NCI-H226 (cell line): ENCODE results near the gene AZI2.

Source experiments
- DNase-seq: peaks from one replicate; pipeline ENCODE4 v3.0.0-alpha.2; 2015

Gene AZI2

DNA sequence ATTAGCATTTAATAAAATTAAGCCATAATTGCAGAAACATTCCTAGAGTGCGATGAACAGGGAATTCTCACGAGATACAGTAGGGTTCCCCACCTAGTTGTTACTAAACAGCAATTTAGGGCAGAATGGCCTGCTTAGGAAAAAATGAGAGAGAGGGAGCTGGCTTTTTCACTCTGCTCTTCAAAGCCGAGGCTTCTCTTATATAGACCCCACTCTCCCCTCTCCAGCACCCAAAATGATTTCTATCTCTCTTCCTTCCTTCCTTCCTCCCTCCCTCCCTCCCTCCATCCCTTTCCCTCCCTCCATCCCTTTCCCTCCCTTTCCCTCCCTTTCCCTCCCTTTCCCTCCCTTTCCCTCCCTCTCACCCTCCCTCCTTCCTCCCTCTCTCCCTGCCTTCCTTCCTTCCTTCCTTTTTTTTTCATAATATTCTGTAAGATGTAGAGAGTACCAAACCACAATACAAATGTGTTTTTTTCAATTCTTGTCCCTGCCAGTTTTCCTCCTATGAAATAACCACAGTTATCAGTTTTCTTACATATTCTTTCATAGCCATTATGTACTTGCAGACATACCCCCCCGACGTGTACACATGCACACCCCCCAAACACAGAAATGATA, 48.2 kb downstream of the AZI2 start:
- no peak for DNase-seq

DNA sequence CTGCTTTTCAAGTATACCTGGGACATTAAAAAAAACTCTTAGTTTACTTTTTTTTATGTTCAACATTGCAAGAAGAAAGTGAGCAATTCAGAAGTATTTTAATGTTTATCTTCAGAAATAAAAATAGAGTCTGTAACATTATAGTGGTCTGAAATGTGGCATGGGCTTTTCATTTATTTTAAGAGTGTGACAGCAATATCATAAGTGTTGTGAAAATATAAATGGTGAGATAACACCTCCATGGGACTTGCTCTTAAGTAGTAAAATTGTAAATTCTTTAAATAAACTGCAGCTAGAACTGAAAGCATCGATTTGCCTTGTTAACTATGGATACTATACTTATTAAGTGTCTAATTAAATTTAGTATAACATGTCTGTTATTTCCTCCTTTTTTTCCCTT, 48.9 kb downstream of the AZI2 start:
- DNase-seq: no peak

DNA sequence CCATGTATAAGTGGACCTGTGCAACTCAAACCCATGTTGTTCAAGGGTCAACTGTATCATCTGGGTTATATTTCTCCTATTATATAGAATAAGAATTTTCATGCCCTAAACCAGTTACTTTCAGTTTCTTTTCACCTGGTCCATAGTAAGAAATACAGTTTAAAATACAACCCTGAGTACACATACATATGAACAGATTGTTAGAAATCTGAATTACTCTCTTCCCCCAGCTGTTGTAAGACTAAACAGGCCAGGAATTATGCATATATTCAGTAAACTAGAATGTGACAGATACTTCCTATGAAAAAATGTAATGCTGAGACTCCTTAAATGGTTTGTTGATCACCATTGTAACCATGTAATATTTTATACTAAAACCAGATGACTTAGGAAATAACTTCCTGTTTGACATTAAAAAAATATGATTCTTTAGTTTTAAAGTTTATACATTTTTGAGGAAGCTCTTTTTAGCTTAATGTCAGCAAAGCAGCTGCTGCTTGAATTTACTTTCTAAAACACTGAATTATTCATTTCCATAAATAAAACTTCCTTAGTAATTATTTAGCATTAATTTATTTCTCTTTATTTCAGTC, 52.6 kb downstream of the AZI2 start:
- DNase-seq: no peak

DNA sequence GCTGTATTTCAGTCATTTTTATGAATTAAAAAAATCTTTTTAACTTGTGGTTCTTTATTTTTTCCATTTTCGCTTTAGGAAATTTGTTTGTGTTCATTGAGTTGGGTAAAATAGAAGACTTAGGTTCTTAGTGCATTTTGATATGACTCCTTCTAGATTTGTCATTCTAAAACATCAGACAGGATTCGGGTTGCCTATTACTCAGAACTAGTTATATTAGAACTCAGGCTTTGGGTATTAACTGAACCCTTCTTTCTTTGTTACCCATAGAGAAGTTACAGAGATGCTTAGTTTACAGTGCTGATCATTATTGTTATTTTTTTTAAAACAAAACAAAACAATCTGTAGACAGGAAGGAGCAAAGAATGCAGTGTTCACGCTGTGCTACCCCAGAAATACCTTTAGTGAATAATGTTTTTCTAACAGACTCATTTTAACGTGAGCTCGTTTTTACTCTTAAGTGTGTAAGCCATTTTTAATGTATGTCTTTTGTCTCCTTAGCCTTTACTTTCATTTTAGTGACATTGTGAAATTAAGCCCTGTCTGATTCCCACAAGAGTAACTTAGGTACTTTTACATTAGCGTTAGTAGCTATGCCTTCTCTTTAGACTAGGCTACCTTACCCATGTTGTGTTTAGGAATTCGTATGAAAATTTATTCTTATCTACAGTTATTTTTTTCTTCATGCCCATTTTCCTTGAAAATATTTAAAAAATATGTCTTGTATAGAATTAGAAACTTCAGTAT, 53.8 kb downstream of the AZI2 start:
- DNase-seq: no peak

DNA sequence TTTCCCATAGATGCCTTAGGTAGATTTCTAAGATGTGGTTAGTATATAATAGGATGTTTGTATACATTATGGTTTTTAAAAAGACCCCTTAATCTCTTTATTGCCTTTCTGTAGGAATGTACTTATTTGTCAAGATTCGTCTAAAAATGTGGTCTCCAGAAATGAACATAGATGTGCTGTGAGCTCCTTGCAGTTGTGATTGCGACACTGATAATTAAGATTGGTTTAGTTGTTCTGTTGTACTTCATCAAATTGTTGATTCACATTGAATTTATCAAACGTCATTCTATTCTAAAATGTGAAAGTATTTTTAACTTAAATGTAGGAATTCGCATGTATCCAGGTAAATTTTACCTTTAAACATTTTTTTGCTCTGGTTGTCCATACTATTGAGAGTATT, 56.0 kb downstream of the AZI2 start:
- no peak for DNase-seq

DNA sequence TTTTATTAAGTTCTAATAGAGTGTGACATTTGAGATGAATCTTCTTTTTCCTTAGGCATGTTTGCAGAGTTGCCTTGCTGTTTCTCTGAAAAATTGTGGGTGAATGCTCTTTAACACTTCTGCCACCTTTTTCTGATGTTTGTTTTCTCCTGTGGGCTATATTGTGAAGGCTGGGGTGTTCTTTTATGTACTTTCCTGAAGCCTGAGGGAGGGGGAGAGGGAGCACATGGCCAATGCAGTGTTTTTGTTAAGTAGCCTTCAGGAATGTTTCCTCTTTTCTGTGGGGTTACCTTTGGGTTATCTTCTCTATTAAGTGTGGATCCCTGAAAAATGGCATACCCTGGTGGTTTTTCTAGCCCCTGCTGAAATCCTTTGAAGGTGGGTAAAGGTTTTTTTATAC, 57.0 kb downstream of the AZI2 start:
- DNase-seq: no peak

DNA sequence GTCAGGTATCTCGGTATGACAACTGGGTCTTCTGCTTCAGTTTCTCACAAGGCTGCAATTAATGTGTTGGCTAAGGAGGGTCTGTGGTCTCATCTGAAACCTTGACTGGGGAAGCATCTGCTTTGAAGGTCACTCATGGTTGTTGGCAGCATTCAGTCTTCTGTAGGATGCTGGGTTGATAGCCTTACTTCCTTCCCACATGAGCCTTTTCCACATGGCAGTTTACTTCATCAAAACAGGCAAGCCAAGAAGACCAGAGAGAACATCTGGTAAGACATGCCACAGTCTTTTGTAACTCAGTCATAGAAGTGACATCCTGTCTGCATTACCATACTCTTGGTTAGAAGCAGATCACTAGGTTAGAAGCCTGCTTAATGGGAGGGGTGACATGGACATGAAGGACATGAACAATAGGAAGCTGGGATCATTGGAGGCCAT, 57.7 kb downstream of the AZI2 start:
- no peak for DNase-seq

DNA sequence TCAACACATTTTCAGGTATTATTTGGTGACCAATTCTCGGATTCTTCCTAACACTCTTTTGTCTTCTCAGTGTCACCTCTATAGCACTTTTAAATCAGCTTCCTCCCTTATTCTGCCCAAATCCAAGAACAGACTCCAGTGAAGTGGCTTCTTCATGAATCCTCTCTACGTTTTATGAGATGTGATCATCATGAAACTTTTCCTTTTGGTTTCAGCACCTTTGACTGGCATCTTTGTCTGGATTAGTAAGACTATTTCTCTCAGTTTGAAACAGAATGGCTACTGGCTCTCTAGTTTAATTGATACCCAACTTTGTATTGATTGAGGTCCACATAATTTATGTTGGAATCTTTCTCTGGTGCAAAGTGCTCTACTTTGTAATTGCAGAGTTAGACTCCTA, 61.6 kb downstream of the AZI2 start:
- no peak for DNase-seq

DNA sequence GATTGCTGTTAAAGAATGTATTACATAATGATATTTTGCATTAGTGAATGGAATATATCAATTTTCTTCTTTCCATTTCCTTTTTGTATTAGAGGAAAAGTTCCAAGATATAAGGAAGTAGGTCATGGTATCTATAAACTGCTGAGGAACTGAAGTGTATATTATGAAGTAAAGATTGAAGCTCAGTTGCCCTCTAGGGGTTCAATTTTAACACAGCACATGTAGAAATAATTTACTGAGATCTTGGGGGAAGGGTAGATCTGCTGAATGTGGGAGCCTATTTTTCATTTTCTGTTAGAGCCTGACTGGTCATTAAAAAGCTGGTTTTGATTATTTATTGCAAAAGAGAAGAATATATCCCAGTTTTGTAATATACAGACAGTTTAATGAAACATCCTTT, 62.0 kb downstream of the AZI2 start:
- DNase-seq: no peak

DNA sequence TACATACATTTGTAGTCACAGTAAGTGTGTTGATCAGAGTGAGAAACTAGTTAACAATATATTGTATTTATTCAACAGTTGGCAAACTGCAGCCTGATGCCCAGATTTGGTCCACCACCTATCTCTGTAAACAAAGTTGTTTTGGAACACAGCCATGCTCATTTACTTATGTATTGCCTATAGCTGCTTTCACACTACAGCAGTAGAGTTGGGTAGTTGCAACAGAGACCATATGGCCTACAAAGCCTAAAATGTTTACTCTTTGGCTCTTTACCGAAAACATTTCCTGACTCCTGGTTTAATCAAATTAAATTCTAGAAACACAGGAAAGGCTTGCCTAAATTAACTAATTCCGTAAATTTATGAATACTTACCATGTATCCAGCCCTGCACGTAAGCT, 67.8 kb downstream of the AZI2 start:
- no peak for DNase-seq

DNA sequence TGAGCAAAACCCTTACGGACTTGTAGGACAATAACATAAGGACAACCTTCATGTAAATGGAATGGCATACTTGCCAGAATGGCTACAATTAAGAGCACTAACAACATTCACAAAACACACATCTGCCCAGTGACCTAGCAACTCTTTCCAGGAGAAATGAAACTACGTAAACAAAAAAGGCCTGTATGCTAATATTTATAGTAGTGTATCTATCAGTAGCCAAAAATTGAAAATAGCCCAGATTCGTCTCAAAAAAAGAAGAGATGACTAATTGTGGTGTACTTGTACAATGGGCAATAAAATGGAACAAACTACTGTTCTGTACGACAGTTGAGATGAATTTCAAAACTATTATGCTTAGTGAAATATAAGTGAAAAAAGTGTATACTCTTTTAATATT, 68.9 kb downstream of the AZI2 start:
- no peak for DNase-seq

DNA sequence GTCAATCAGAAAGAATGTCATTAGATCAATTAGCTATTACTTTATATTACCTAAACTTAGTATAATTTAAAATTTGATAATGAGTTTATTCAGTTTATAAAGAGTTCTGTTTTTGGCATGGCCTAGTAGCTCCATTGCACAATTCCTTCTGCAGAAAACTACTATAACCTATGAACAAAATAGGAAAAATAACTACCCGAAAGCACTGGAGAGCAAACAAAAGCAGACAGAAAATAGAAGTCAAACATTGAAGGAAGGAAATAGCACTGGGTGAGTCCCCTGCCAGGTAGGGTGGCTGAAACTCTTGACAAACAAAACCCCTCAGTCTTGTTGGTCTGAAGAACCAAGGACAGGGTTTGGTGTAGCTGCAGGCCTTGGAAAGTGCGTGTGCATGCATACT, 69.7 kb downstream of the AZI2 start:
- DNase-seq: no peak

DNA sequence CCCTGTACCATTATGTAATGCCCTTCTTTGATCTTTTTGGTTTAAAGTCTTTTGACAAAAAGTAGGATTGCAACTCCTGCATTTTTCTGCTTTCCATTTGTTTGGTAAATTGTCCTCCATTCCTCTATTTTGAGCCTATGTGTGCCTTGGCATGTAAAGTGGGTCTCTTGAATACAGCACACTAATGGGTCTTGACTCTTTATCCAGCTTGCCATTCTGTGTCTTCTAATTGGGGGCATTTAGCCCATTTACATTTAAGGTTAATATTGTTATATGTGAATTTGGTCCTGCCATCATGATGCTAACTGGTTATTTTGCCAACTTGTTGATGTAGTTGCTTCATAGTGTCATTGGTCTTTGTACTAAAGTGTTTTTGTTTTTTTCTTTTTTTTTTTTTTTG, 74.8 kb downstream of the AZI2 start:
- DNase-seq: no peak
